Tibial nerve (tissue), 4 donors: ENCODE measurements around the gene MCF2L2. TPM values are rescaled to one million over a fixed set of nuclear protein-coding genes. Genes with fewer than 3 reads are reported as not detected.

Source experiments
- DNase-seq, 2 donors: peaks; one replicate each; pipeline ENCODE4 v3.0.0-alpha.2; 2019; ENCODE audit warnings: low spot score in 2 of 2
- H3K27ac ChIP-seq, 4 donors: fragments of 200-600 bp; sonication (generic) in 3 of 4; one replicate each; pipeline ENCODE4 v1.5.1; 2017 to 2019; ENCODE audit warnings: mild to moderate bottlenecking in 1 of 4
- H3K27me3 ChIP-seq, 2 donors: fragments of 200-600 bp; sonication (generic) in 1 of 2; one replicate each; pipeline versions ENCODE4 v1.5.1 to v1.6.0; 2017 to 2019
- H3K36me3 ChIP-seq, 3 donors: fragments of 200-600 bp; sonication (generic); one replicate each; pipeline ENCODE4 v1.5.1; 2018 to 2019
- H3K4me1 ChIP-seq, 4 donors: fragments of 200-600 bp; sonication (generic) in 3 of 4; one replicate each; pipeline ENCODE4 v1.5.1; 2017 to 2019
- H3K4me3 ChIP-seq, 4 donors: fragments of 200-600 bp; sonication (generic) in 3 of 4; one replicate each; pipeline ENCODE4 v1.5.1; 2017 to 2019; ENCODE audit warnings: mild to moderate bottlenecking in 1 of 4, moderate library complexity in 1 of 4
- H3K9me3 ChIP-seq, 4 donors: fragments of 200-600 bp; sonication (generic) in 3 of 4; one replicate each; pipeline ENCODE4 v1.5.1; 2017 to 2019
- CTCF ChIP-seq, 5 experiments: fragments of 200-600 bp in 3 of 5; fragments of 450-650 bp in 2 of 5; sonication (generic) in 3 of 5; IDR thresholded peaks; one replicate each; pipeline ENCODE4 v1.5.1; 2016 to 2019; ENCODE audit warnings: antibody characterized with exemption in 5 of 5, mild to moderate bottlenecking in 3 of 5, moderate library complexity in 2 of 5
- EP300 ChIP-seq, 2 donors: sonication (generic); formaldehyde crosslinking; IDR thresholded peaks; one replicate each; pipeline ENCODE4 v1.6.1; 2017; ENCODE audit warnings: antibody characterized with exemption in 2 of 2, mild to moderate bottlenecking in 1 of 2
- POLR2A ChIP-seq, 2 donors: fragments of 450-650 bp; IDR thresholded peaks; one replicate each; pipeline ENCODE4 v1.6.1; 2017; ENCODE audit warnings: antibody characterized with exemption in 2 of 2, mild to moderate bottlenecking in 2 of 2, moderate library complexity in 2 of 2
- WGBS, 2 donors: methylation state at CpG; one replicate each; pipeline ENCODE4 v1.1.5; 2018; 5-methylcytosine and 5-hydroxymethylcytosine counted together
- total RNA-seq, 4 donors: library from RNA; depleted of rRNA; stranded (reverse); fragments of >200 nt; gene quantifications; one replicate each; pipeline ENCODE4 v1.1.0, GENCODE V29; 2016

Gene MCF2L2
- total RNA-seq, 4 donors from 2014 or later = 0.90 to 24.9 (median 1.8) TPM

- 87 to 88% methylated on average over 8 of the region's 8 CpGs for WGBS, 2 donors
- TF ChIP-seq EP300 (IDR thresholded peaks at IDR 0.05) = no peak
- TF ChIP-seq CTCF (IDR thresholded peaks at IDR 0.05) = no peak
- no peak for TF ChIP-seq POLR2A (IDR thresholded peaks at IDR 0.05)
- no peaks in the 10 kb centered on the region for H3K36me3 ChIP-seq
- no peak for DNase-seq
- H3K27me3 ChIP-seq = no peaks in the 10 kb centered on the region
- no peak overlapping the region for H3K4me3 ChIP-seq
- H3K9me3 ChIP-seq = no peaks in the 10 kb centered on the region
- no peaks in the 10 kb centered on the region for H3K4me1 ChIP-seq
- no peak overlapping the region for H3K27ac ChIP-seq
Measured at GRCh38 chr3:183315739-183316138, 112.7 kb downstream of the MCF2L2 start.

- H3K4me3 ChIP-seq = no peak overlapping the region
- no peaks in the 10 kb centered on the region for H3K4me1 ChIP-seq
- no peaks in the 10 kb centered on the region for H3K36me3 ChIP-seq
- no peaks in the 10 kb centered on the region for H3K9me3 ChIP-seq
- DNase-seq = no peak
- WGBS, 2 donors = 65 to 82% methylated on average over 7 of the region's 7 CpGs
- no peaks in the 10 kb centered on the region for H3K27me3 ChIP-seq
- TF ChIP-seq CTCF (IDR thresholded peaks at IDR 0.05) (no peak), POLR2A (IDR thresholded peaks at IDR 0.05) (no peak), EP300 (IDR thresholded peaks at IDR 0.05) (no peak)
- H3K27ac ChIP-seq = no peak overlapping the region
Measured at GRCh38 chr3:183313764-183314163, 114.7 kb downstream of the MCF2L2 start.

DNA sequence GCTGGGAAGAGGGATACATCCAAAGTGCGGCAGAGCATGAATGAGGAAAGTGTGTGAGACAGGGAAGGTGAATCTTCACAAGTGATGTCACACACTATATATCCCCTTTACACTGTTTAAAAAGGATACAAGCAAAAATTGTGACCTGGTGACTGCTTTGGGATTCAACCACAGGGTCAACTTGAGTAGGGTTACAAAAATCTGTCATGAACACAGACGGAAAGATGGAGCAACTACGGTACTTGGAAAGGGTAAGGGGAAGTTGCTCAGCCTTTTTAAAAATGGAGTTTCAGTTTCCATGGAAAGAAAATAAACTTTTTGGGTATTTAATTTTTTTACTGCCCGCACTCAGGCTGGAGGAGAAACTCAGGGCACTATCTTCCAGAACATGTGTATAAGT lies 115.1 kb downstream of the MCF2L2 start:
- Histone ChIP-seq H3K27me3 (no peaks in the 10 kb centered on the region), H3K4me3 (no peak overlapping the region), H3K4me1 (no peaks in the 10 kb centered on the region), H3K27ac (no peak overlapping the region), H3K9me3 (no peaks in the 10 kb centered on the region), H3K36me3 (no peaks in the 10 kb centered on the region)
- no peak for TF ChIP-seq EP300 (IDR thresholded peaks at IDR 0.05)
- no peak for TF ChIP-seq POLR2A (IDR thresholded peaks at IDR 0.05)
- TF ChIP-seq CTCF (IDR thresholded peaks at IDR 0.05) = no peak
- no peak for DNase-seq
- WGBS, 2 donors = 85 to 87% methylated on average over 4 of the region's 4 CpGs

- no peak for DNase-seq
- Histone ChIP-seq H3K27ac (no peak overlapping the region), H3K36me3 (no peaks in the 10 kb centered on the region), H3K4me1 (peaks cover 0 to 3% (median under 1%) of the 10 kb centered on the region in 4 donors), H3K9me3 (no peaks in the 10 kb centered on the region), H3K4me3 (no peak overlapping the region), H3K27me3 (no peaks in the 10 kb centered on the region)
- TF ChIP-seq POLR2A (IDR thresholded peaks at IDR 0.05) (no peak), CTCF (IDR thresholded peaks at IDR 0.05) (no peak), EP300 (IDR thresholded peaks at IDR 0.05) (no peak)
- WGBS, 2 donors = 79 to 86% methylated on average over 2 of the region's 2 CpGs
Measured at GRCh38 chr3:183312433-183312832, 116.0 kb downstream of the MCF2L2 start.

GRCh38 chr3:183310936-183311335 lies 117.5 kb downstream of the MCF2L2 start:
- Histone ChIP-seq H3K4me1 (peaks cover 0 to 8% (median 2%) of the 10 kb centered on the region in 4 donors), H3K27ac (no peak overlapping the region), H3K9me3 (no peaks in the 10 kb centered on the region), H3K4me3 (no peak overlapping the region), H3K27me3 (no peaks in the 10 kb centered on the region), H3K36me3 (no peaks in the 10 kb centered on the region)
- DNase-seq = no peak
- no peak for TF ChIP-seq CTCF (IDR thresholded peaks at IDR 0.05)
- no peak for TF ChIP-seq POLR2A (IDR thresholded peaks at IDR 0.05)
- TF ChIP-seq EP300 (IDR thresholded peaks at IDR 0.05) = no peak
- WGBS, 2 donors = 90 to 94% methylated on average over 3 of the region's 3 CpGs
